ENCODE results near the gene CORO1A. TPM values are rescaled to one million over a fixed set of nuclear protein-coding genes. Genes with fewer than 3 reads are reported as not detected.
"Not testable (repeated sequence)": the region's sequence is repeated elsewhere in the genome, so short reads cannot be mapped to it uniquely, and the experiment has no call there.

CORO1A gene
- total RNA-seq, 2 experiments from 2014 or later: 1,027 to 1,051 TPM

- intact Hi-C loops (cut with micrococcal nuclease); H3K4me1 Mint-ChIP-seq (ENCODE audit: low read depth); H3K4me3 Mint-ChIP-seq; H3K9me3 Mint-ChIP-seq; H3K27ac Mint-ChIP-seq; DNase-seq; CTCF ChIA-PET; H3K36me3 Mint-ChIP-seq; POLR2A ChIA-PET; H3K27me3 Mint-ChIP-seq: not testable (repeated sequence)
These were observed 6.5 kb upstream of the CORO1A start for GRCh38 chr16:30176876-30177275.

GRCh38 chr16:30179195-30179594 is 4.2 kb upstream of the CORO1A start:
- ChIA-PET POLR2A (no interaction called here), CTCF (interaction anchor here (1.2 kb wide), 1 partner anchor 419 kb away, joined by 3 read pairs; no protein-coding TSS in a partner anchor)
- peaks cover 8% of the 10 kb centered on the region for H3K4me1 Mint-ChIP-seq (ENCODE audit: low read depth)
- H3K4me3 Mint-ChIP-seq: no peak overlapping the region
- intact Hi-C loops (cut with micrococcal nuclease): no loop called here
- no peaks in the 10 kb centered on the region for H3K27me3 Mint-ChIP-seq
- H3K9me3 Mint-ChIP-seq: no peaks in the 10 kb centered on the region
- H3K27ac Mint-ChIP-seq: no peak overlapping the region
- H3K36me3 Mint-ChIP-seq: peaks cover 4% of the 10 kb centered on the region
- no peak for DNase-seq

DNA sequence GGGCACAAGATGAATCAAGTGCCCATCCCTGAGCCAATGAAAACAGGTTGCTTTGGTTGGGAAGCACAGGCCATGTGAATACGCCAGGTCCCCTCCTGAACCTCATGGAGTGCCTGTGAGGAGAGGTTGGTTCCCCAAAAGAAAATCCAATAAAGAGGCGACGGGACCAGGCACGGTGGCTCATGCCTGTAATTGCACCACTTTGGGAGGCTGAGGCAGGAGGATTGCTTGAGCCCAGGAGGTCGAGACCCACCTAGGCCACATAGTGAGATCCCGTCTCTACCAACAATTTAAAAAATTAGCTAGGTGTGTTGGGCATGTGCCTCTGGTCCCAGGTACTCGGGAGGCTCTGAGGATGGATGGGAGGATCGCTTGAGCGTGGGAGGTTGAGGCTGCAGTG is 3.5 kb upstream of the CORO1A start:
- ChIA-PET POLR2A (no interaction called here), CTCF (interaction anchor here (1.2 kb wide), 1 partner anchor 418 kb away, joined by 3 read pairs; no protein-coding TSS in a partner anchor)
- Mint-ChIP-seq H3K36me3 (peaks cover 11% of the 10 kb centered on the region), H3K4me3 (no peak overlapping the region), H3K27me3 (no peaks in the 10 kb centered on the region), H3K9me3 (no peaks in the 10 kb centered on the region), H3K27ac (no peak overlapping the region), H3K4me1 (ENCODE audit: low read depth) (peaks cover 8% of the 10 kb centered on the region)
- intact Hi-C loops (cut with micrococcal nuclease): no loop called here
- no peak for DNase-seq

DNA sequence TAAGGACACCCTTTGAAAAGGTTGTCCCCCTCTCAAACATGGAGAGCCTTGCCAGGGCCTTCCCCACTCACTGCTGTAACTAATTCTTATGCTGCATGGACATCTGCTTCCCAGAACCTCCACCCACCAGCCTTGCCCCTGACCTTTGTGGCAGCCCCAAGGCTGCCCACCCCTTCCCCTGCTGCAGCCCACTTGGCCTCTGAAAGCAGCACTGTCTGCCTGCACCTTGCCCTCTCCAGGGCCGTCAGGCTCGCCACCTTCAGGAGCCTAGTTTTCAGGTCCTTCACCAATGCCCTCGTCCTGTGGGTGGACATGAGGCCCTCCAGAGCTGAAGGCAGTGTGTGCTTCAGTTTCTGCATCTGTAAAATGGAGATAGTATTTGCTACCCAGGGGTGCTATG is 2.7 kb upstream of the CORO1A start:
- H3K4me3 Mint-ChIP-seq: no peak overlapping the region
- peaks cover 17% of the 10 kb centered on the region for H3K36me3 Mint-ChIP-seq
- no peak overlapping the region for H3K27ac Mint-ChIP-seq
- H3K4me1 Mint-ChIP-seq (ENCODE audit: low read depth): peaks cover 8% of the 10 kb centered on the region
- no peaks in the 10 kb centered on the region for H3K9me3 Mint-ChIP-seq
- intact Hi-C loops (cut with micrococcal nuclease): no loop called here
- DNase-seq: no peak
- ChIA-PET POLR2A (no interaction called here), CTCF (no interaction called here)
- H3K27me3 Mint-ChIP-seq: no peaks in the 10 kb centered on the region

GRCh38 chr16:30184096-30184890 is 891 bp downstream of the CORO1A start:
- Mint-ChIP-seq H3K36me3 (peaks cover 40% of the 10 kb centered on the region), H3K27ac (peak overlapping the region; percentile 100), H3K4me1 (ENCODE audit: low read depth) (peaks cover 24% of the 10 kb centered on the region), H3K4me3 (peak overlapping the region; percentile 100), H3K9me3 (no peaks in the 10 kb centered on the region), H3K27me3 (no peaks in the 10 kb centered on the region)
- intact Hi-C loops (cut with micrococcal nuclease): no loop called here
- ChIA-PET POLR2A (interaction anchor here (1.0 to 2.7 kb wide), 6 partner anchors 70 to 246 kb away, joined by 3 to 12 read pairs (median 8); partner anchors contain the start of genes ALDOA, DCTPP1, GDPD3 and TBX6), CTCF (interaction anchor here (1.8 to 4.3 kb wide), 4 partner anchors 41 to 93 kb away, joined by 5 to 32 read pairs (median 10); partner anchors contain the start of genes GDPD3 and TBX6)
- peak; percentile 87 for DNase-seq

- ChIA-PET CTCF (interaction anchor here (0.6 to 4.3 kb wide), 7 partner anchors 64 to 359 kb away, joined by 3 to 32 read pairs (median 4); partner anchors contain the start of genes GDPD3, PPP4C and TBX6), POLR2A (interaction anchor here (1.0 to 2.7 kb wide), 9 partner anchors 71 to 387 kb away, joined by 3 to 12 read pairs (median 4); partner anchors contain the start of genes ALDOA, TBX6, YPEL3 and ZNF688)
- Mint-ChIP-seq H3K36me3 (peaks cover 40% of the 10 kb centered on the region), H3K4me1 (ENCODE audit: low read depth) (peaks cover 24% of the 10 kb centered on the region), H3K9me3 (no peaks in the 10 kb centered on the region), H3K4me3 (peak overlapping the region; percentile 100), H3K27ac (peak overlapping the region; percentile 100), H3K27me3 (no peaks in the 10 kb centered on the region)
- intact Hi-C loops (cut with micrococcal nuclease): no loop called here
- no peak for DNase-seq
These were observed 1.7 kb downstream of the CORO1A start for GRCh38 chr16:30184891-30185682.

DNA sequence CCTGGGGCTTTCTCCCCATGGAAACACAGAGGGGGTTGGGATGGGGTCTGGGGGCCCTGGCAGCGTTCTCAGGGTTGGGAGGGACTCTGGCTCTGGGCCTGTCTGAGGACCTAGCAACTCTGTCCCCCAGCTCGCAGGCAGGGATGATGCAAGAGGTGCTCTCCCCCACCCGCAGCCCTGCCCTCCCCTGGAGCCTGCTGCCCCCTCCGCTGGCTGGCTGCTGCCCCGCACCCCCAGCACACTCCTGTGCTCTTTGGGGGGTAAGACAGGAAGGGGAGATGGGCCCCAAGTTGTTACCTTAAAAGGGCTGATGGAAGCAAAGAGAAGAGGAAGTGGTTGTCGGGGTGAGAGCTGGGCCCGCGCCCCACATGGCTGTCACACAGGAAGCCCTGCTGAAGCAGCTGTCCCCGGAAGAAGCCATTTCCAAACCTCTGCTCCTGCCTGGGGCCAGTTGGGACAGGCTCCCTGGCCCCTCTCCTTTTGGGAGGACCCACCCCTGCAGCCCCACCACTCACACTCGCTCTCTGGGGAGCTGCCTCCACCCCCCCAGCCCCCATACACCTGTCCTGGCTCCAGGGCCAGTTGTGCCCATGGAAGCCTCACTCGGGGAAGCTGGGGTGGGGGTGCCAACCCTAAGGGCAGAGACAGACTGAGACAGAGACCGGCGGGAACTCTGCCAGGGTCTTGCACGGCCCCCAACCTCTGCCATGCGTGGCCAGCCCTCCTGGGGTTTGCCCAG is 2.5 kb downstream of the CORO1A start:
- ChIA-PET CTCF (interaction anchor here (0.6 to 4.3 kb wide), 8 partner anchors 65 to 360 kb away, joined by 3 to 32 read pairs (median 4); partner anchors contain the start of genes GDPD3, PPP4C, TBC1D10B and TBX6), POLR2A (interaction anchor here (0.8 to 2.7 kb wide), 10 partner anchors 62 to 908 kb away, joined by 3 to 12 read pairs (median 6); partner anchors contain the start of genes ALDOA, MAPK3, TBX6 and YPEL3)
- H3K4me3 Mint-ChIP-seq: peak overlapping the region; percentile 100
- intact Hi-C loops (cut with micrococcal nuclease): no loop called here
- peak overlapping the region; percentile 100 for H3K27ac Mint-ChIP-seq
- H3K36me3 Mint-ChIP-seq: peaks cover 40% of the 10 kb centered on the region
- DNase-seq: peak; percentile 92
- H3K27me3 Mint-ChIP-seq: no peaks in the 10 kb centered on the region
- H3K4me1 Mint-ChIP-seq (ENCODE audit: low read depth): peaks cover 24% of the 10 kb centered on the region
- H3K9me3 Mint-ChIP-seq: no peaks in the 10 kb centered on the region

GRCh38 chr16:30186444-30186781 is 3.0 kb downstream of the CORO1A start:
- Mint-ChIP-seq H3K27ac (peak overlapping the region; percentile 100), H3K4me3 (peak overlapping the region; percentile 100), H3K27me3 (no peaks in the 10 kb centered on the region), H3K4me1 (ENCODE audit: low read depth) (peaks cover 24% of the 10 kb centered on the region), H3K9me3 (no peaks in the 10 kb centered on the region), H3K36me3 (peaks cover 40% of the 10 kb centered on the region)
- intact Hi-C loops (cut with micrococcal nuclease): no loop called here
- ChIA-PET POLR2A (interaction anchor here (0.8 to 2.5 kb wide), 7 partner anchors 63 to 907 kb away, joined by 3 to 12 read pairs (median 7); partner anchors contain the start of genes ALDOA, MAPK3, TBX6 and YPEL3), CTCF (interaction anchor here (0.8 to 4.3 kb wide), 7 partner anchors 66 to 223 kb away, joined by 3 to 32 read pairs (median 5); partner anchors contain the start of genes GDPD3, PPP4C, TBC1D10B and TBX6)
- no peak for DNase-seq

GRCh38 chr16:30186782-30187555 is 3.6 kb downstream of the CORO1A start:
- Mint-ChIP-seq H3K4me1 (ENCODE audit: low read depth) (peaks cover 22% of the 10 kb centered on the region), H3K9me3 (no peaks in the 10 kb centered on the region), H3K4me3 (peak overlapping the region; percentile 100), H3K27ac (peak overlapping the region; percentile 100), H3K27me3 (no peaks in the 10 kb centered on the region), H3K36me3 (peaks cover 40% of the 10 kb centered on the region)
- DNase-seq: peak; percentile 84
- CTCF ChIA-PET: interaction anchor here (0.9 to 4.3 kb wide), 5 partner anchors 75 to 222 kb away, joined by 3 to 32 read pairs (median 4); partner anchors contain the start of gene TBX6
- intact Hi-C loops (cut with micrococcal nuclease): no loop called here
- POLR2A ChIA-PET: interaction anchor here (0.9 to 1.8 kb wide), 5 partner anchors 64 to 222 kb away, joined by 4 to 8 read pairs (median 7); partner anchors contain the start of genes ALDOA, MAPK3, TBX6 and YPEL3

GRCh38 chr16:30187556-30187865 is 4.1 kb downstream of the CORO1A start:
- Mint-ChIP-seq H3K27me3 (no peaks in the 10 kb centered on the region), H3K36me3 (peaks cover 40% of the 10 kb centered on the region), H3K9me3 (no peaks in the 10 kb centered on the region), H3K4me1 (ENCODE audit: low read depth) (peaks cover 17% of the 10 kb centered on the region), H3K4me3 (peak overlapping the region; percentile 100), H3K27ac (peak overlapping the region; percentile 100)
- POLR2A ChIA-PET: interaction anchor here (0.9 kb wide), 1 partner anchor 95 kb away, joined by 5 read pairs; the partner anchor contains the start of gene TBX6
- intact Hi-C loops (cut with micrococcal nuclease): no loop called here
- no peak for DNase-seq
- CTCF ChIA-PET: interaction anchor here (0.9 to 1.3 kb wide), 3 partner anchors 75 to 122 kb away, joined by 3 to 4 read pairs (median 3); partner anchors contain the start of gene TBX6
